ENCODE measurements around the gene XRN1. TPM values are rescaled to one million over a fixed set of nuclear protein-coding genes. Genes with fewer than 3 reads are reported as not detected.
"Not testable (repeated sequence)": the region's sequence is repeated elsewhere in the genome, so short reads cannot be mapped to it uniquely, and the experiment has no call there.

The XRN1 gene
- total RNA-seq, 1 donor from 2014 or later = 36.7 TPM

- Mint-ChIP-seq H3K4me1 (ENCODE audit: low read depth, unreplicated experiment) (peaks cover 3% of the 10 kb centered on the region), H3K9me3 (ENCODE audit: unreplicated experiment) (no peaks in the 10 kb centered on the region), H3K27me3 (ENCODE audit: low read depth, unreplicated experiment) (no peaks in the 10 kb centered on the region), H3K36me3 (ENCODE audit: low read depth, unreplicated experiment) (peaks cover 5% of the 10 kb centered on the region), H3K27ac (ENCODE audit: unreplicated experiment) (no peak overlapping the region), H3K4me3 (ENCODE audit: unreplicated experiment) (no peak overlapping the region)
- no peak overlapping the region for H3K27ac ChIP-seq (ENCODE audit: low read depth, low read length)
- no peaks in the 10 kb centered on the region for H3K4me1 ChIP-seq (ENCODE audit: insufficient read depth, low read length)
- no peak overlapping the region for H3K4me2 ChIP-seq (ENCODE audit: low read length)
- H3K4me3 ChIP-seq (ENCODE audit: insufficient read depth, low read depth, low read length) = no peak overlapping the region
- no peaks in the 10 kb centered on the region for H3K9me3 ChIP-seq (ENCODE audit: insufficient read depth, low read depth, low read length)
- H2AFZ ChIP-seq (ENCODE audit: low read depth, low read length) = no peak overlapping the region
- TF ChIP-seq CTCF (IDR thresholded peaks at IDR 0.05; ENCODE audit: insufficient read depth, low read depth, low read length) (no peak), EZH2 (IDR thresholded peaks at IDR 0.05; ENCODE audit: insufficient read depth, low read length) (no peak)
- no peak for FAIRE-seq
- no peaks in the 10 kb centered on the region for H4K20me1 ChIP-seq (ENCODE audit: insufficient read depth, low read length)
- no peaks in the 10 kb centered on the region for H3K27me3 ChIP-seq (ENCODE audit: insufficient read depth, low read length)
- no peak for DNase-seq (ENCODE audit: low read depth)
- H3K79me2 ChIP-seq (ENCODE audit: insufficient read depth, low read length) = no peaks in the 10 kb centered on the region
- H3K36me3 ChIP-seq (ENCODE audit: insufficient read depth, low read length) = peaks cover 20% of the 10 kb centered on the region
- no peak overlapping the region for H3K9ac ChIP-seq (ENCODE audit: low read length)
Measured at GRCh38 chr3:142418926-142419592, 28.8 kb downstream of the XRN1 start.

GRCh38 chr3:142417302-142417701, 30.5 kb downstream of the XRN1 start:
- no peak overlapping the region for H2AFZ ChIP-seq (ENCODE audit: low read depth, low read length)
- no peak overlapping the region for H3K4me3 ChIP-seq (ENCODE audit: insufficient read depth, low read depth, low read length)
- H3K36me3 ChIP-seq (ENCODE audit: insufficient read depth, low read length) = peaks cover 22% of the 10 kb centered on the region
- Mint-ChIP-seq H3K4me3 (ENCODE audit: unreplicated experiment) (no peak overlapping the region), H3K9me3 (ENCODE audit: unreplicated experiment) (no peaks in the 10 kb centered on the region), H3K27ac (ENCODE audit: unreplicated experiment) (no peak overlapping the region), H3K27me3 (ENCODE audit: low read depth, unreplicated experiment) (no peaks in the 10 kb centered on the region), H3K36me3 (ENCODE audit: low read depth, unreplicated experiment) (peaks cover 2% of the 10 kb centered on the region), H3K4me1 (ENCODE audit: low read depth, unreplicated experiment) (peaks cover 3% of the 10 kb centered on the region)
- no peaks in the 10 kb centered on the region for H3K9me3 ChIP-seq (ENCODE audit: insufficient read depth, low read depth, low read length)
- H3K9ac ChIP-seq (ENCODE audit: low read length) = no peak overlapping the region
- TF ChIP-seq EZH2 (IDR thresholded peaks at IDR 0.05; ENCODE audit: insufficient read depth, low read length) (no peak), CTCF (IDR thresholded peaks at IDR 0.05; ENCODE audit: insufficient read depth, low read depth, low read length) (no peak)
- no peaks in the 10 kb centered on the region for H3K4me1 ChIP-seq (ENCODE audit: insufficient read depth, low read length)
- no peaks in the 10 kb centered on the region for H3K79me2 ChIP-seq (ENCODE audit: insufficient read depth, low read length)
- no peak overlapping the region for H3K27ac ChIP-seq (ENCODE audit: low read depth, low read length)
- DNase-seq (ENCODE audit: low read depth) = no peak
- H3K4me2 ChIP-seq (ENCODE audit: low read length) = no peak overlapping the region
- no peaks in the 10 kb centered on the region for H3K27me3 ChIP-seq (ENCODE audit: insufficient read depth, low read length)
- FAIRE-seq = no peak
- H4K20me1 ChIP-seq (ENCODE audit: insufficient read depth, low read length) = no peaks in the 10 kb centered on the region

- H3K36me3 ChIP-seq (ENCODE audit: insufficient read depth, low read length) = peaks cover 22% of the 10 kb centered on the region
- H3K4me3 ChIP-seq (ENCODE audit: insufficient read depth, low read depth, low read length); H3K79me2 ChIP-seq (ENCODE audit: insufficient read depth, low read length); FAIRE-seq; H3K9me3 Mint-ChIP-seq (ENCODE audit: unreplicated experiment); DNase-seq (ENCODE audit: low read depth); H4K20me1 ChIP-seq (ENCODE audit: insufficient read depth, low read length); H3K9ac ChIP-seq (ENCODE audit: low read length); H3K4me1 Mint-ChIP-seq (ENCODE audit: low read depth, unreplicated experiment); H3K27me3 Mint-ChIP-seq (ENCODE audit: low read depth, unreplicated experiment); H3K27ac Mint-ChIP-seq (ENCODE audit: unreplicated experiment); H3K27ac ChIP-seq (ENCODE audit: low read depth, low read length); H3K4me1 ChIP-seq (ENCODE audit: insufficient read depth, low read length); H3K9me3 ChIP-seq (ENCODE audit: insufficient read depth, low read depth, low read length); H3K4me2 ChIP-seq (ENCODE audit: low read length); H3K27me3 ChIP-seq (ENCODE audit: insufficient read depth, low read length); H3K36me3 Mint-ChIP-seq (ENCODE audit: low read depth, unreplicated experiment); H2AFZ ChIP-seq (ENCODE audit: low read depth, low read length); H3K4me3 Mint-ChIP-seq (ENCODE audit: unreplicated experiment): not testable (repeated sequence)
Measured at GRCh38 chr3:142400537-142400936, 47.3 kb downstream of the XRN1 start.
